22Rv1 (cell line): Measurements from ENCODE around the gene A4GALT.

Source experiments
- ZFX ChIP-seq: fragments of 450-650 bp; IDR thresholded peaks from 2 replicates; pipeline ENCODE4 v1.6.1; 2017; ENCODE audit warnings: antibody characterized with exemption, borderline replicate concordance
- TF ChIP-seq, protein P1 (sequence below): fragments of 450-650 bp; IDR thresholded peaks from 2 replicates; pipeline ENCODE4 v1.5.1; 2017; ENCODE audit warnings: mild to moderate bottlenecking

DNA sequence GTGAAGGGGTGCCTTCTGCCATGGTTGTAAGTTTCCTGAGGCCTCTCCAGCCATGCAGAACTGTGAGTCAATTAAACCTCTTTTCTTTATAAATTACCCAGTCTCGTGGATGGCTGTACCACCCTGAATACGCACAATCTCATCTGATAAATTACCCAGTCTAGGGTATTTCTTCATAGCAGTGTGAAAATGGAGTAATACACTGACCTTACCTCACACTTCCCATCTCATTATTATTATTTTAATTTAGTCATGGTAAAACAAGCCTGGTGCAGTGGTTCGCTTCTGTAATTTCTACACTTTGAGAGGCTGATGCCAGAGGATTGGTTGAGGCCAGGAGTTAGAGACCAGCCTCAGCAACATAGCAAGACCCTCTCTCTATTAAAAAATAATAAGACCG, 41.0 kb downstream of the A4GALT start:
- TF ChIP-seq, protein P1, sequence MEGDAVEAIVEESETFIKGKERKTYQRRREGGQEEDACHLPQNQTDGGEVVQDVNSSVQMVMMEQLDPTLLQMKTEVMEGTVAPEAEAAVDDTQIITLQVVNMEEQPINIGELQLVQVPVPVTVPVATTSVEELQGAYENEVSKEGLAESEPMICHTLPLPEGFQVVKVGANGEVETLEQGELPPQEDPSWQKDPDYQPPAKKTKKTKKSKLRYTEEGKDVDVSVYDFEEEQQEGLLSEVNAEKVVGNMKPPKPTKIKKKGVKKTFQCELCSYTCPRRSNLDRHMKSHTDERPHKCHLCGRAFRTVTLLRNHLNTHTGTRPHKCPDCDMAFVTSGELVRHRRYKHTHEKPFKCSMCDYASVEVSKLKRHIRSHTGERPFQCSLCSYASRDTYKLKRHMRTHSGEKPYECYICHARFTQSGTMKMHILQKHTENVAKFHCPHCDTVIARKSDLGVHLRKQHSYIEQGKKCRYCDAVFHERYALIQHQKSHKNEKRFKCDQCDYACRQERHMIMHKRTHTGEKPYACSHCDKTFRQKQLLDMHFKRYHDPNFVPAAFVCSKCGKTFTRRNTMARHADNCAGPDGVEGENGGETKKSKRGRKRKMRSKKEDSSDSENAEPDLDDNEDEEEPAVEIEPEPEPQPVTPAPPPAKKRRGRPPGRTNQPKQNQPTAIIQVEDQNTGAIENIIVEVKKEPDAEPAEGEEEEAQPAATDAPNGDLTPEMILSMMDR: no peak
- TF ChIP-seq ZFX: no peak
